HG02678 (cell line): ENCODE measurements around the gene LARP1.
"Not testable (repeated sequence)": the region's sequence is repeated elsewhere in the genome, so short reads cannot be mapped to it uniquely, and the experiment has no call there.

ENCODE experiments used
- ATAC-seq: cut with Tn5 transposase; IDR thresholded peaks from one replicate; pipeline ENCODE4 v1.9.1; 2021; ENCODE audit warnings: mild to moderate bottlenecking, moderate library complexity; ENCODE audit not compliant: unreplicated experiment

Gene LARP1

GRCh38 chr5:154820383-154820782 is 65.2 kb downstream of the LARP1 start:
- no peak for ATAC-seq

- ATAC-seq: not testable (repeated sequence)
Observed at GRCh38 chr5:154822896-154823295, 67.7 kb downstream of the LARP1 start.

- no peak for ATAC-seq
Observed at GRCh38 chr5:154823605-154824004, 68.4 kb downstream of the LARP1 start.

DNA sequence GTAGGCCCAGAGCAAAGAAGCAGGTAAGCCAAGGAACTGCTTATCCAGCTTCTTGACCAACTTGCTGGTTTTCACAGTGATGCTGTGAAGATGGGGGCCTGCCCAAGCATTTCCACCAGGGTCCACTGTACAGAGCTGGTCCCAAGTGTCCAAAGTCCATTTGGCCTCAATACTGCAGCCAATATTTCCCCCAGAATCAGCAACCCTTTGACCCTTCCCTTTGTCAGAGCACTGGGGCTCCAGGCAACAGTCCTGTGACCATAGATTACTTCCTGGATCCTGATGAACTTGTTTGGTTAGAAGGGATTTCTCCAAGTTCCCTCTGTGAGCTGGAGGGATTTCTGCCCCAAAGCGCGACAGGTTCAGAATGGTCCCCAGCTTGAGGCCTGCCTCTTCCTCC is 68.9 kb downstream of the LARP1 start:
- no peak for ATAC-seq

DNA sequence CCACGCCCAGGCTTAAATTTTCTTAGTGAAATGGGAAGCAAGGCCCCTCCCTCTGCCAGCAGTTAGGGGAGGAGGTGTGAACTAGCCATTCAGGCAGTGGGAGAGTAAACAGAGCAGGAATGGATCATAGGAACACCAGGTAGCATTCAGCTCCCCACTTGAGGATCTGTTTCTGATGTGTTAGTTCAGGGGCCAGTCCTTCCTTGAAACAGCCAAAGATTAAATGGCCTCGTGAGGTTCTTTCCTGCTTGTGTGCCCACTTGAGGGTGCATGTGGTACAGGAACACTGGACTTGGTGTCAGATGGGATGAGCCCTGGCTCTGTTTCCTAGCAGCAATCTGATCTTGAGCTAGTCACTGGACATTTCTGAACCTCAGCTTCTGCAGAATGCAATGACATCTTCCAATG is 74.0 kb downstream of the LARP1 start:
- ATAC-seq: no peak

DNA sequence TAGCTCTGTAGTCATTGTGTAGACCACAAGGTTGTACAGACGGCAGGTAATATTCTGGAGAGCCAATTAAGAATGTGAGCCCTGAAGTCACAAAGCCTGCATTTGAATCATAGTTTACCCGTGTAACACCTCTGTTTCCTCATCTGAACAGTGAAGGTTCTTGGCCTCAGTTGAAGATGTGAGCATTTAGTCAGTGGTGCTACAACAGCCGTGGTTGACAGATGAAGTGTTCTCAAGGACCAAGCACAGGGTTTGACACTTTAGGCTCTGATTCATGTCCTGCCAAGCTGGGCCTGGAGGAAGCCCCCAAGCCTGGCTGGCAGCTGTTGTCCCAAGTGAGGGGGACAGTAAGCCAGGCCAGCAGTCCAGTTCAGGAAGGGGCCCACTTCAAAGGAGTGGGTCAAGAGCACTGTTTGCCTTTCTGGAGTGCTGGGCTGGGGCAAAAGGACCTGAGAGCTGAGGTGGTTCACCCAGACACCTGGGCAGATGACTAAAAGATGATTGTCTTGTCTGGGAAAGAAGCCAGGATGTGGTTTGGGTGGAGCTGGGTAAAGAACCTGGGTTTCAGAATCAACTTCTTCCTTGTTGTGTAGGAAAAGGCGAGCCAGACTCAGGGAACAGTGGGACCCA is 74.5 kb downstream of the LARP1 start:
- ATAC-seq: no peak

DNA sequence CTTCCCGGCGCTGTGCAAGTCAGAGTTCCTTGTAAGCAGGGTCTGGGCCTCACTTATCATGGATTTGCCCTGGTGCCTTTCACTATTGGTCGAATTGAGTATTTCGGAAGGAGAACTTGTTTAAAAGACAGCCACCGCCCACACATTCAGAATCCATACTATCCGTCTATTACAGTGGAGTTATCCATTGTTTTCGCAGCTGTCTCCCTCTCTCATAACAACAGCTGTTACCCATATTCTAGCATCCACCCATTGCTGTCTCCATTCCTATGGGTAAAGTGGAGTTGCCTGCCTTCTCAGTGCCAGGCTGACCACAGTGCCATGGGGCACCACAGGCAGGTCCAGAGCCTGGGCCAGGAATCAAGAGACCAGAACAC is 75.0 kb downstream of the LARP1 start:
- ATAC-seq: no peak

GRCh38 chr5:154830596-154830995 is 75.4 kb downstream of the LARP1 start:
- no peak for ATAC-seq

DNA sequence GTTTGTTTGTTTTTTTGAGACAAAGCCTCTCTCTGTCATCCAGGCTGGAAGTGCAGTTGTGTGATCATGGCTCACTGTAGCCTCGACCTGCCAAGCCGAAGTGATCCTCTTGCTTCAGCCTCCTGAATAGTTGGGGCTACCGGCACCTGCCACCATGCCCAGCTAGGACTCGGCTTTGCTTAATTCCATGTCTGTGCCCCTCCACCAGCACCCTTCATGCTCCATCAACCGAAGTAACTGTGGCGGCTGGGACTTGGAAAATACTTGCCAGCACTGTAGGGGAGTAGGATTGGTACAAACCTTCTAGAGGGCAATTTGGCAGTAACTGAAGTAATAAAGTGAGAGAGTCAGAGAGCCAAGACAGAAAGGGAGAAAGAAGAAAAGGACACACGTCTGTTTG is 76.3 kb downstream of the LARP1 start:
- ATAC-seq: no peak

DNA sequence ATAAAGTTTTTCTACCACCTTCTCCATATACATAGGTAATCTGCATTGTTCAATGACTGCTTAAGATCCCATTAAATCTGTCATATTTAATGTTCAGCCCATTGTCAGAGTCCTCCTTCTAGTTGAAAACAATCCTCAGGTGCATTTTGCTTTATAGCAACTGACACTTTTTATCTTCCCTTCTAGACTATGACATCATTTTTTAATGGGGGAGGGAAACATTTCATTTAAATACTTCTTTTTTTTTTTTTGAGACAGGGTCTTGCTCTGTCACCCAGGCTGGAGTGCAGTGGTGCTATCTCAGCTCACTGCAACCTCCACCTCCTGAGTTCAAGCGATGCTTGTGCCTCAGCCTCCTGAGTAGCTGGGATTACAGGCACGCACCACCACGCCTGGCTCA is 77.6 kb downstream of the LARP1 start:
- ATAC-seq: not testable (repeated sequence)

- ATAC-seq: no peak
Observed at GRCh38 chr5:154834053-154834452, 78.9 kb downstream of the LARP1 start.

GRCh38 chr5:154835701-154836052 is 80.5 kb downstream of the LARP1 start:
- not testable (repeated sequence) for ATAC-seq

- ATAC-seq: no peak
Observed at GRCh38 chr5:154836225-154836624, 81.0 kb downstream of the LARP1 start.

- ATAC-seq: no peak
Observed at GRCh38 chr5:154837009-154837901, 82.1 kb downstream of the LARP1 start.

DNA sequence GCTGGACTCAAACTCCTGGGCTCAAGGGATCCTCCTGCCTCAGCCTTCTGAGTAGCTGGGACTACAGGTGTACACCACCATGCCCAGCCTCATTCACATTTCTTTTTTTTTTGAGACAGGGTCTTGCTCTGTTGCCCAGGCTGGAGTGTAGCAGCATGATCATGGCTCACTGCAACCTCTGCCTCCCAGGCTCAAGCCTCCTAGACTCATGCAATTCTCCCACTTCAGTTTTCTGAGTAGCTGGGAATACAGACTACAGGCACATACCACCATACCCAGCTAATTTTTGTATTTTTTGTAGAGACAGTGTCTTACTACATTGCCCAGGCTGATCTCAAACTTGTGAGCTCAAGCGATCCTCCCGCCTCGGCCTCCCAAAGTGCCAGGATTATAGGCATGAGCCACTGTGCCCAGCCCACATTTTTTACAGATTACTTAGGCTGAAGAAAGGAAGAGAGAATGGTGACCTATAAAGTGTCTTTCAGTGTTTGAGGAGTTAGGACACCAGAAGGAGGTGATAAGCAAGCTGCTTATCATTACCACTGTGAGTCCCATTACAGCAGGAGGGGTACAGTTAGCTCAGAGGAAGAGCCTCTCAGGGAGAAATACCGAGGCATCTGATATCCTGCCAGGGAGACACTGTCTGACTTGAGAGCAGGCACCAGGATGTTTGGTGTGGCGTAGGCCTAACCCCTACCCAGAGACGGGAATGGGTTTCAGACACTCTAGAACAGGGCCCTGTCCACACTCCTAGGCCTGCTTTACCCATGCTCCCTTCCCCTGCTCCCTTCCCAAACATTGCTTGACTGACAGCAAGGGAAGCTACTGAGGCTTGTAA is 85.5 kb downstream of the LARP1 start:
- no peak for ATAC-seq

GRCh38 chr5:154841273-154841661 is 86.1 kb downstream of the LARP1 start:
- ATAC-seq: no peak

- no peak for ATAC-seq
Observed at GRCh38 chr5:154842689-154843530, 87.7 kb downstream of the LARP1 start.

- ATAC-seq: no peak
Observed at GRCh38 chr5:154844809-154845208, 89.6 kb downstream of the LARP1 start.

DNA sequence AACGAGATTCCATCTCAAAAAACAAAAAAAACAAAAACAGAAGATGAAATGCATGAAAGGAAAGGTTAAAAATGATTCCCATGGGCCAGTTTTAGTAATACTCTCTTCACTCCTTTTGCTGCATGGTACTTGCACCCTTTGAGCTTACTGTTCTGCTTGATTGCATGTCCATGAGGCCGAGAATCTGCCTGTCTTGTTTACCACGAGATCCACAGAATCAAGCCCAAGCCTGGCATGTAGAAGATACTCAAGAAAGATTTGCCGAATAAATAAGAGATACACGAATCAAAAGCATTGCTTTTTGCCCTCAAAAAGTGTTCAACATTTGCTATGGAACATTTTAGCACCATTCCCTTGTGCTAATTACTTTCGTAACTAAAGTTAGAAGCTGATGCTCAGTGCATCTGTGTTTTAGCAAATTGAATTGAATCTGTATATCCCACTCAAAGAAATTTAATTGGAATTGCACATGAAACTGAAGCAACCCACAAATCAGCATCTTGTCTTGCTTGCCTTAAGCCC is 94.1 kb downstream of the LARP1 start:
- ATAC-seq: no peak

- ATAC-seq: no peak
Observed at GRCh38 chr5:154849791-154850201, 94.6 kb downstream of the LARP1 start.
